Stimulated activated CD8-positive, alpha-beta memory T cell treated with anti-CD3 and anti-CD28 coated beads, Interleukin-7, amount 100 ng/mL, for 24 hours (primary cell): Measurements from ENCODE around the gene PTPN7.
"Not testable (repeated sequence)": the region's sequence is repeated elsewhere in the genome, so short reads cannot be mapped to it uniquely, and the experiment has no call there.

Experiments used
- DNase-seq: peaks from one replicate; pipeline ENCODE4 v3.0.0-alpha.2; 2020; ENCODE audit warnings: low read depth

Gene PTPN7

GRCh38 chr1:202130816-202131522, 29.4 kb downstream of the PTPN7 start:
- DNase-seq, result no peak

GRCh38 chr1:202130297-202130721, 30.1 kb downstream of the PTPN7 start:
- DNase-seq, result no peak

GRCh38 chr1:202129453-202130296, 30.7 kb downstream of the PTPN7 start:
- no peak for DNase-seq

- DNase-seq, result no peak
Observed at GRCh38 chr1:202127836-202128622, 32.4 kb downstream of the PTPN7 start.

GRCh38 chr1:202127061-202127460, 33.3 kb downstream of the PTPN7 start:
- DNase-seq, result no peak

- DNase-seq, result no peak
Observed at GRCh38 chr1:202126426-202126825, 34.0 kb downstream of the PTPN7 start.

- DNase-seq, result no peak
Observed at GRCh38 chr1:202125611-202126010, 34.8 kb downstream of the PTPN7 start.

- no peak for DNase-seq
Observed at GRCh38 chr1:202124142-202124541, 36.3 kb downstream of the PTPN7 start.

GRCh38 chr1:202123336-202123813, 37.0 kb downstream of the PTPN7 start:
- DNase-seq, result no peak

GRCh38 chr1:202122639-202123335, 37.6 kb downstream of the PTPN7 start, which contains the start of gene GPR37L1:
Gene GPR37L1 (plus strand): TSS chr1:202122917. CDS start chr1:202122964, 47 bp downstream.
- no peak for DNase-seq

GRCh38 chr1:202121006-202121405, 39.4 kb downstream of the PTPN7 start:
- DNase-seq, result no peak

GRCh38 chr1:202117898-202118371, 42.5 kb downstream of the PTPN7 start:
- no peak for DNase-seq

- DNase-seq, result no peak
Observed at GRCh38 chr1:202116287-202116686, 44.1 kb downstream of the PTPN7 start.

GRCh38 chr1:202113690-202114300, 46.6 kb downstream of the PTPN7 start:
- no peak for DNase-seq

GRCh38 chr1:202112859-202113689, 47.3 kb downstream of the PTPN7 start:
- no peak for DNase-seq

GRCh38 chr1:202111589-202111988, 48.8 kb downstream of the PTPN7 start:
- not testable (repeated sequence) for DNase-seq

- no peak for DNase-seq
Observed at GRCh38 chr1:202110977-202111376, 49.4 kb downstream of the PTPN7 start.

GRCh38 chr1:202107801-202108731, 52.3 kb downstream of the PTPN7 start:
- DNase-seq, result no peak

- DNase-seq, result no peak
Observed at GRCh38 chr1:202107321-202107761, 53.1 kb downstream of the PTPN7 start.
